ENCODE results near the gene IL21R.

The IL21R gene

DNA sequence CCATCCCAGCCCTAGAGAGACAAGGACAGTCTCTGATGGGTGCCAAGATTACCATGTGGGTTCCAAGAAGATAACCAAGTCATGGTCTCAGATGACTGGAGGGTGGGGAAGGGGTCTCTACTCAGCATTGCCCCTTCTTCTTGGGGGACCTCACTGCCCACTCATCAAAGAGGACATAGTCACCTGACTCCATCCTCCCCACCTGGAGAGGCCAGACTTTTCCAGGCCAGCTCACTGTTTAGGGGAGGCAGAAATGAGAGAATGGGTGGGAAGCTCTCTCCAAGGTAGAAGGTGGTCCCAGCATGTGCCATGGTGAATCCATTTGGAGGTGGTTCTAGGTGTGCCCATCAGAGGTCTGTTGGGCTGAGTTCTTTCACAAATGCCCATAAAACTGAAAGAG lies 20.7 kb upstream of the IL21R start:
- no peaks in the 10 kb centered on the region for H3K36me3 ChIP-seq (ENCODE audit: control insufficient read depth in 2 of 2, insufficient read depth in 1 of 2, low read length in 2 of 2)
- H3K27ac ChIP-seq (ENCODE audit: extremely low read depth, low read depth, low read length), result no peak overlapping the region
- no peaks in the 10 kb centered on the region for H3K9me3 ChIP-seq (ENCODE audit: control insufficient read depth, insufficient read depth, low read depth, low read length)
- TF ChIP-seq, protein P1, sequence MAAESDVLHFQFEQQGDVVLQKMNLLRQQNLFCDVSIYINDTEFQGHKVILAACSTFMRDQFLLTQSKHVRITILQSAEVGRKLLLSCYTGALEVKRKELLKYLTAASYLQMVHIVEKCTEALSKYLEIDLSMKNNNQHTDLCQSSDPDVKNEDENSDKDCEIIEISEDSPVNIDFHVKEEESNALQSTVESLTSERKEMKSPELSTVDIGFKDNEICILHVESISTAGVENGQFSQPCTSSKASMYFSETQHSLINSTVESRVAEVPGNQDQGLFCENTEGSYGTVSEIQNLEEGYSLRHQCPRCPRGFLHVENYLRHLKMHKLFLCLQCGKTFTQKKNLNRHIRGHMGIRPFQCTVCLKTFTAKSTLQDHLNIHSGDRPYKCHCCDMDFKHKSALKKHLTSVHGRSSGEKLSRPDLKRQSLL (tag by site-specific recombination; IDR thresholded peaks at IDR 0.05), result no peak
- TF ChIP-seq ZNF112 (tag by site-specific recombination; IDR thresholded peaks at IDR 0.05), result no peak
- TF ChIP-seq ZNF16 (tag by site-specific recombination; IDR thresholded peaks at IDR 0.05; ENCODE audit: low read depth), result no peak
- no peak for TF ChIP-seq BCL11A (tag by site-specific recombination; IDR thresholded peaks at IDR 0.05; ENCODE audit: low read depth)
- TF ChIP-seq ZBTB20 (tag by site-specific recombination; IDR thresholded peaks at IDR 0.05), result no peak
- TF ChIP-seq ZNF521 (tag by site-specific recombination; IDR thresholded peaks at IDR 0.05), result no peak
- TF ChIP-seq, protein P2, sequence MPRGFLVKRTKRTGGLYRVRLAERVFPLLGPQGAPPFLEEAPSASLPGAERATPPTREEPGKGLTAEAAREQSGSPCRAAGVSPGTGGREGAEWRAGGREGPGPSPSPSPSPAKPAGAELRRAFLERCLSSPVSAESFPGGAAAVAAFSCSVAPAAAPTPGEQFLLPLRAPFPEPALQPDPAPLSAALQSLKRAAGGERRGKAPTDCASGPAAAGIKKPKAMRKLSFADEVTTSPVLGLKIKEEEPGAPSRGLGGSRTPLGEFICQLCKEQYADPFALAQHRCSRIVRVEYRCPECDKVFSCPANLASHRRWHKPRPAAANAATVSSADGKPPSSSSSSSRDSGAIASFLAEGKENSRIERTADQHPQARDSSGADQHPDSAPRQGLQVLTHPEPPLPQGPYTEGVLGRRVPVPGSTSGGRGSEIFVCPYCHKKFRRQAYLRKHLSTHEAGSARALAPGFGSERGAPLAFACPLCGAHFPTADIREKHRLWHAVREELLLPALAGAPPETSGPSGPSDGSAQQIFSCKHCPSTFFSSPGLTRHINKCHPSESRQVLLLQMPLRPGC (tag by site-specific recombination; IDR thresholded peaks at IDR 0.05), result no peak
- TF ChIP-seq, protein P3, sequence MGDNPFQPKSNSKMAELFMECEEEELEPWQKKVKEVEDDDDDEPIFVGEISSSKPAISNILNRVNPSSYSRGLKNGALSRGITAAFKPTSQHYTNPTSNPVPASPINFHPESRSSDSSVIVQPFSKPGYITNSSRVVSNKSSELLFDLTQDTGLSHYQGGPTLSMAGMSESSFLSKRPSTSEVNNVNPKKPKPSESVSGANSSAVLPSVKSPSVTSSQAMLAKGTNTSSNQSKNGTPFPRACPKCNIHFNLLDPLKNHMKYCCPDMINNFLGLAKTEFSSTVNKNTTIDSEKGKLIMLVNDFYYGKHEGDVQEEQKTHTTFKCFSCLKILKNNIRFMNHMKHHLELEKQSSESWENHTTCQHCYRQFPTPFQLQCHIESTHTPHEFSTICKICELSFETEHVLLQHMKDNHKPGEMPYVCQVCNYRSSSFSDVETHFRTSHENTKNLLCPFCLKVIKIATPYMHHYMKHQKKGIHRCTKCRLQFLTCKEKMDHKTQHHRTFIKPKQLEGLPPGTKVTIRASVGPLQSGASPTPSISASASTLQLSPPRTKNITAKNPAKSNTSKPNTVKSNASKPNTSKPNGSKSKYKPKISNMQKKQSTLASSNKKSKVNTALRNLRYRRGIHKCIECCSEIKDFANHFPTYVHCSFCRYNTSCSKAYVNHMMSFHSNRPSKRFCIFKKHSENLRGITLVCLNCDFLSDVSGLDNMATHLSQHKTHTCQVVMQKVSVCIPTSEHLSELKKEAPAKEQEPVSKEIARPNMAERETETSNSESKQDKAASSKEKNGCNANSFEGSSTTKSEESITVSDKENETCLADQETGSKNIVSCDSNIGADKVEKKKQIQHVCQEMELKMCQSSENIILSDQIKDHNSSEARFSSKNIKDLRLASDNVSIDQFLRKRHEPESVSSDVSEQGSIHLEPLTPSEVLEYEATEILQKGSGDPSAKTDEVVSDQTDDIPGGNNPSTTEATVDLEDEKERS (tag by site-specific recombination; IDR thresholded peaks at IDR 0.05), result no peak
- no peak for TF ChIP-seq KLF7 (tag by site-specific recombination; IDR thresholded peaks at IDR 0.05; ENCODE audit: borderline replicate concordance)
- TF ChIP-seq ZNF157 (tag by site-specific recombination; IDR thresholded peaks at IDR 0.05), result no peak
- TF ChIP-seq ZNF624 (tag by site-specific recombination; IDR thresholded peaks at IDR 0.05), result no peak
- TF ChIP-seq ZNF394 (tag by site-specific recombination; IDR thresholded peaks at IDR 0.05; ENCODE audit: borderline replicate concordance), result no peak
- no peak for TF ChIP-seq ZNF561 (tag by site-specific recombination; IDR thresholded peaks at IDR 0.05; ENCODE audit: borderline replicate concordance)
- no peak for TF ChIP-seq ZNF621 (tag by site-specific recombination; IDR thresholded peaks at IDR 0.05)
- TF ChIP-seq ZNF423 (tag by site-specific recombination; IDR thresholded peaks at IDR 0.05), result no peak
- TF ChIP-seq, protein P4, sequence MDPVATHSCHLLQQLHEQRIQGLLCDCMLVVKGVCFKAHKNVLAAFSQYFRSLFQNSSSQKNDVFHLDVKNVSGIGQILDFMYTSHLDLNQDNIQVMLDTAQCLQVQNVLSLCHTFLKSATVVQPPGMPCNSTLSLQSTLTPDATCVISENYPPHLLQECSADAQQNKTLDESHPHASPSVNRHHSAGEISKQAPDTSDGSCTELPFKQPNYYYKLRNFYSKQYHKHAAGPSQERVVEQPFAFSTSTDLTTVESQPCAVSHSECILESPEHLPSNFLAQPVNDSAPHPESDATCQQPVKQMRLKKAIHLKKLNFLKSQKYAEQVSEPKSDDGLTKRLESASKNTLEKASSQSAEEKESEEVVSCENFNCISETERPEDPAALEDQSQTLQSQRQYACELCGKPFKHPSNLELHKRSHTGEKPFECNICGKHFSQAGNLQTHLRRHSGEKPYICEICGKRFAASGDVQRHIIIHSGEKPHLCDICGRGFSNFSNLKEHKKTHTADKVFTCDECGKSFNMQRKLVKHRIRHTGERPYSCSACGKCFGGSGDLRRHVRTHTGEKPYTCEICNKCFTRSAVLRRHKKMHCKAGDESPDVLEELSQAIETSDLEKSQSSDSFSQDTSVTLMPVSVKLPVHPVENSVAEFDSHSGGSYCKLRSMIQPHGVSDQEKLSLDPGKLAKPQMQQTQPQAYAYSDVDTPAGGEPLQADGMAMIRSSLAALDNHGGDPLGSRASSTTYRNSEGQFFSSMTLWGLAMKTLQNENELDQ (tag by site-specific recombination; IDR thresholded peaks at IDR 0.05; ENCODE audit: low read depth), result no peak
- POLR2A ChIA-PET, result interaction anchor here (0.6 kb wide), 1 partner anchor 84 kb away, joined by 3 read pairs; no protein-coding TSS in a partner anchor
- CTCF ChIA-PET, result no interaction called here
- H3K4me1 ChIP-seq (ENCODE audit: control insufficient read depth, insufficient read depth, low read length), result no peaks in the 10 kb centered on the region
- no peak overlapping the region for H3K4me3 ChIP-seq (ENCODE audit: low read depth, low read length)

Data from HEK293 (cell line).